Adrenal gland (tissue), 5 donors: ENCODE results near the gene ZEB1.

Source experiments
- POLR2A ChIP-seq, 2 donors: fragments of 450-650 bp; IDR thresholded peaks; one replicate each; pipeline ENCODE4 v1.6.1; 2017; ENCODE audit warnings: antibody characterized with exemption in 2 of 2, mild to moderate bottlenecking in 2 of 2, moderate library complexity in 1 of 2
- TF ChIP-seq, protein P1 (sequence below), 6 experiments: fragments of 450-650 bp in 4 of 6; fragments of 200-600 bp in 2 of 6; sonication (generic) in 1 of 6; IDR thresholded peaks; 1 replicate in 5 of 6; 2 replicates in 1 of 6; pipeline versions ENCODE4 v1.5.1 to v1.8.0; 2016 to 2021; ENCODE audit warnings: antibody characterized with exemption in 6 of 6, mild to moderate bottlenecking in 2 of 6, moderate library complexity in 1 of 6
- donor health status: DM: no; HTN: no; CAD: no.

DNA sequence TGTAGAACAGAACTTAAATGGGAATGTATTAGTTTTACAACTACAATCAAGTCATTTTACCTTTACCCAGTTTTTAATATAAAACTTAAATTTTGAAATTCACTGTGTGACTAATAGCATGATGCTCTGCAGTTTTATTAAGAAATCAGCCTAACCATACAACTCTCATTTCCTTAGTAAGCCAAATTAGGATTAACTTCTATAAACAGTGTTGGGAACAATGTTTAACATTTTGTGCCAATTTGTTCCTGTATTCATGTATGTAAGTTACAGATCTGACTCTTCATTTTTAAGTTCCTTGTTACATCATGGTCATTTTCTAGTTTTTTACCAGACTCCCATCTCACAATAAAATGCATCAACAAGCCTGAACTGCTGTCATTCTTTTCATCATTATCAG, 209.8 kb downstream of the ZEB1 start:
- TF ChIP-seq, protein P1, sequence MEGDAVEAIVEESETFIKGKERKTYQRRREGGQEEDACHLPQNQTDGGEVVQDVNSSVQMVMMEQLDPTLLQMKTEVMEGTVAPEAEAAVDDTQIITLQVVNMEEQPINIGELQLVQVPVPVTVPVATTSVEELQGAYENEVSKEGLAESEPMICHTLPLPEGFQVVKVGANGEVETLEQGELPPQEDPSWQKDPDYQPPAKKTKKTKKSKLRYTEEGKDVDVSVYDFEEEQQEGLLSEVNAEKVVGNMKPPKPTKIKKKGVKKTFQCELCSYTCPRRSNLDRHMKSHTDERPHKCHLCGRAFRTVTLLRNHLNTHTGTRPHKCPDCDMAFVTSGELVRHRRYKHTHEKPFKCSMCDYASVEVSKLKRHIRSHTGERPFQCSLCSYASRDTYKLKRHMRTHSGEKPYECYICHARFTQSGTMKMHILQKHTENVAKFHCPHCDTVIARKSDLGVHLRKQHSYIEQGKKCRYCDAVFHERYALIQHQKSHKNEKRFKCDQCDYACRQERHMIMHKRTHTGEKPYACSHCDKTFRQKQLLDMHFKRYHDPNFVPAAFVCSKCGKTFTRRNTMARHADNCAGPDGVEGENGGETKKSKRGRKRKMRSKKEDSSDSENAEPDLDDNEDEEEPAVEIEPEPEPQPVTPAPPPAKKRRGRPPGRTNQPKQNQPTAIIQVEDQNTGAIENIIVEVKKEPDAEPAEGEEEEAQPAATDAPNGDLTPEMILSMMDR (IDR thresholded peaks at IDR 0.05), result no peak
- no peak for TF ChIP-seq POLR2A (IDR thresholded peaks at IDR 0.05)
